Skeletal muscle cell (primary cell): ENCODE results near the gene CHMP4B.

Experiments used
- DNase-seq: peaks from one replicate; pipeline ENCODE4 v3.0.0-alpha.2; 2010; ENCODE audit warnings: low read depth
- H3K4me3 ChIP-seq: 2 replicates; pipeline ENCODE4 v1.5.1; 2011; ENCODE audit warnings: low read depth, mild to moderate bottlenecking, control low read depth, low read length, moderate library complexity

Gene CHMP4B

GRCh38 chr20:33833333-33833732 lies 22.2 kb downstream of the CHMP4B start:
- no peak for DNase-seq
- no peak overlapping the region for H3K4me3 ChIP-seq

GRCh38 chr20:33835615-33836172 lies 24.5 kb downstream of the CHMP4B start:
- H3K4me3 ChIP-seq, result no peak overlapping the region
- no peak for DNase-seq

GRCh38 chr20:33836277-33836676 lies 25.1 kb downstream of the CHMP4B start:
- no peak overlapping the region for H3K4me3 ChIP-seq
- no peak for DNase-seq

DNA sequence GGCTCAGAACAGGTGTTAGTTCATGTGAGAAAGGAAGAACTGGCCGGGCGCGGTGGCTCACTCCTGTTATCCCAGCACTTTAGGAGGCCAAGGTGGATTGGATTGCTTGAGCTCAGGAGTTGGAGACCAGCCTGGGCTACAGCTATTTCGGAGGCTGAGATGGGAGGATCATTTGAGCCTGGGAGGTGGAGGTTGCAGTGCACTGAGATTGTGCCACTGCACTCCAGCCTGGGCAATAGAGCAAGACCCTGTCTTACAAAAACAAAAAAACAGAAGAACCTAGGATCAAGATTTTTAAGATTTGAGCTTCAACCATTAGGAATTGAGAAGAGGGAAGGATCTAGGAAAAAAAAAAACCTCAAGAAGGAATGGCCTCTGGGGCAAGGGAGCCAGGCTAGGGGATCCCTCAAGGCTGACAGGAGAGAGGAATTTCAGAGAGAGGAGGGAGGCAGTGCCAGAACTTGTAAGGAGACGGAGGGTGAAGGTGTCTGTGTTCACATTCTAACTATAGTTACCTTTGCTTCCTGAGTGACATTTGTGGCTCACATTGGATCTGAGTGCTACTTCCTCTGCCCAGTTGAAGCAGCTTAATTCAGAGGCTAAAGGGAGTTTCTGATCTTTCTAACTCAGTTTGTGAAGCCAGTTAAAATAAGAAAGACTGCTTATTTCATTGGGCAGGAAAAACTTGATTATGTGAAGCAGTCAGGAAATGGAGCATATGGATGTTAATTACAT lies 26.1 kb downstream of the CHMP4B start:
- no peak overlapping the region for H3K4me3 ChIP-seq
- no peak for DNase-seq

- H3K4me3 ChIP-seq, result no peak overlapping the region
- DNase-seq, result no peak
Observed at GRCh38 chr20:33838035-33838864, 27.1 kb downstream of the CHMP4B start.

DNA sequence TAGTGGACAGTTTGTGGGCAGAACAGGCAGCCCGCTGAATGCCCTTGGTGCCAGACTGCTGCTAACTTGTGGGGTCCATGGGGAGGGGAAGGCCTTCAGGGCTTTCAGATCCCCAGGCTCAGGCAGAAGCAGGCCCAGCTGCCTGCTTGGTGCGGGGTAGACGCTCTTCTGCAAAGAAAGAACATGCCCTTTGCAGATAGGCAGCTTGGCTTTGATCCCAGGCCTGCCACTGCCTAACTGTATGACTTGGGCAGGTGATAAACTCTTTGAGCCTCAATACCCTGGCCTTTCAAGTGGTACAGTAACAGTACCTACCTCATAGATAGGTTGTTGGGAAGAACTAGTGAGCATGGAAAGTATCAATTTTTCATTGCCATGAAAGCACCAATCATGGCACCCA lies 28.4 kb downstream of the CHMP4B start:
- DNase-seq, result no peak
- no peak overlapping the region for H3K4me3 ChIP-seq

DNA sequence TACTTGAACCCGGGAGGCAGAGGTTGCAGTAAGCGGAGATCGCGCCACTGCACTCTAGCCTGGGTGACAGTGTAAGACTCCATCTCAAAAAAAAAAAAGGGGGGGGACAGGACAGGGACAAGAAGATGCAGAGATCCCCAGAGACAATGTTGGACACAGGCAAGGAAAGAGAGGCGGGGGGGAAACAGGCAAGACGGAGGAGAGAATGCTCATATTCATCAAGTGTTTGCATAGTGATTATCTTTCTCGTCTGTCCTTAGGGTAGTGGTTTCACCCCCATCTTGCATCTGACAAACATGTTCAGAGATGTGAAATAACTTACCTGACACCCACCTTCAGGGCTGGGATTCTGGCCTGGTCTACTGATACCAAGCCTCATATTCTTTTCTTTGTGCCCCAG lies 29.0 kb downstream of the CHMP4B start:
- no peak for DNase-seq
- no peak overlapping the region for H3K4me3 ChIP-seq

DNA sequence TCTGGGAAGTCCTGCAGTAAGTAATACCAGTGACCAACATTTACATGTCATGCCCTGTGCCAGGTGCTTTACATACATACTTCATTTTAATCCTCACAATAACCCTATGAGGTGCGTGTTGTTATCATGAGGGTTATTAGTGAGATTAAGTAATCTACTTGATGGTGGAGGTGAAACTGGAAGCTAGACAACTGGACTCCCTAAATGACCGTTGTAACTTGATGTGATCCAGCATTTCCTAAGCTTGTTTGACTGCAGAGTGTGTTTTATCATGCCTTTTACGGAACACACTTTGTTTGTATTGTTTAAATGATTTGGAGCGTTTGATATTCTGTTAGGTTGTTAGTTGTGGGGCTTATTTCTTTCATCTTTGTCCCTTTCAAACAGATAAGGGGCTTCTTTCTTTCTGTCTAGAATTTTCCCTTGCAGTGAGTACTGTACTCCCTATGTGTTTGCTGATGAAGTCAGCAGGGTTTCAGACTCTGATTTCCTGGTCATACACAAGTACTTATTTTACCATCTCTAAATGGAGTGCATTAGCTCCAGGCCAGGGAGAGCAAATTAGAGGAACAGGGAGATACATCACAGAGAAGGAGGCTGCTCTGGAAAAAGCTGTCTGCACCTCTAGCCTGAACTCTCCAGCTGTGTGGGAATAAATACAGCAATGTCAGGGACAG lies 29.7 kb downstream of the CHMP4B start:
- no peak overlapping the region for H3K4me3 ChIP-seq
- no peak for DNase-seq

GRCh38 chr20:33841436-33841799 lies 30.3 kb downstream of the CHMP4B start:
- DNase-seq, result no peak
- H3K4me3 ChIP-seq, result no peak overlapping the region

DNA sequence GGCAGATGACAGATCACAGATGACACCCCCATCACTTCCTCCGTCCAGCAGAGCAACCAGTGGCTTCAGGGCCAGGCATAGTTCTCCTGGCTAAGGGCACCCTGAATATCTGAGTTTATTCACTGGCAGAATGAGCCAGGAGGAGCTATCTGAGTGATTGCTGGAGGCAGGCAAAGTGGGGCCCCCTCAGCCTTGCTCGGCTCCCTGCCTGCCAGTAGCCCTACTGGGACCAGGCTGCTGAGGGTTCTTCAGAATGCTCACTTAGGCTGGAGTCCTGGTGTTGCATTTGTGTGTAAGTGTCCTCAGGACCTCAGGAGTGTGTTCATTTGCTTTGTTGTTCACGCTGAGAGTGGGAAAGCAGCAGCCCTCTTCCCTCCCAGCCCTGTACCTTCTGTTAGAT lies 31.2 kb downstream of the CHMP4B start:
- DNase-seq, result no peak
- H3K4me3 ChIP-seq, result no peak overlapping the region

GRCh38 chr20:33843050-33843449 lies 31.9 kb downstream of the CHMP4B start:
- no peak overlapping the region for H3K4me3 ChIP-seq

GRCh38 chr20:33843854-33844253 lies 32.7 kb downstream of the CHMP4B start:
- no peak for DNase-seq

More at GRCh38 chr20:33843050-33843449, 31.9 kb downstream of the CHMP4B start:
- DNase-seq, result no peak

GRCh38 chr20:33846291-33846935 lies 35.3 kb downstream of the CHMP4B start:
- no peak for DNase-seq
- H3K4me3 ChIP-seq, result no peak overlapping the region

More at GRCh38 chr20:33843854-33844253, 32.7 kb downstream of the CHMP4B start:
- H3K4me3 ChIP-seq, result no peak overlapping the region

DNA sequence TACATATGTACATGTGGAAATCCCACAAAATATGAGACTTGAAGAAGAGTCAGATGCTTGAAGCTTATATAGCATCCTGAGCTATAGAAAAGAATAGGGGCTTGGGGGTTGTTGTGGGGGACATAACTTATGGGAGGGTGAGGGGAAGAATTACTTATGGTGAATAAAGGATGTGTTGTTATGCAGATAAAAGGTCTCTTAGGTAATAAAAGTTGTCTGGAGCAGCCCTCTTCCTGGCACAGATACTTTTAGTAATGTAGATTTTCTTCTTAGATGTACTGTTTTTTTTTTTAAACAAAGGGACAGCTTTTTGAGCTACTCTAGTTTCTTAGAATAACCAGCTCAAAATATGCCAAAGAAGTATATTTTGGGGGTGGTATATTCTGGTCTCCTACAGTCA lies 35.9 kb downstream of the CHMP4B start:
- H3K4me3 ChIP-seq, result no peak overlapping the region
- no peak for DNase-seq

GRCh38 chr20:33848391-33848790 lies 37.2 kb downstream of the CHMP4B start:
- no peak for DNase-seq
- no peak overlapping the region for H3K4me3 ChIP-seq

DNA sequence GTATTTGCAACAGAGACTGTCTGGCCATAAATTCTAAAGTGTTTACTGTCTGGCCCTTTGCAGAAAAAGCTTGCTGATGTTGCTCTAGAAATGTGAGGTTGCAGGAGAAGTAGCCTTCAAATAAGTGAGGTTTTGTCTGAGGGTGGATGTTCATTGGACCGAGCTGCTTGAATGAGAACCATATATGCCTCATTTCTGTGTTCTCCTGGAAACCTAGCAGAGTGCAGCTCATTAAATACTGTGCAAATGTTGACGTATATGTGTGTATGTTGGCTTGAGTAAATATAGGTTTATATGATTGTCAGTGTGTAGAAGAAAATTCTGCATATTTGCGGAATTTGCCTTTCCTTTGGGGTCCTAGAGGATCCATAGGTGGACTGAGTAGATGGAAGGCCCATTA lies 39.0 kb downstream of the CHMP4B start:
- no peak overlapping the region for H3K4me3 ChIP-seq
- DNase-seq, result no peak

DNA sequence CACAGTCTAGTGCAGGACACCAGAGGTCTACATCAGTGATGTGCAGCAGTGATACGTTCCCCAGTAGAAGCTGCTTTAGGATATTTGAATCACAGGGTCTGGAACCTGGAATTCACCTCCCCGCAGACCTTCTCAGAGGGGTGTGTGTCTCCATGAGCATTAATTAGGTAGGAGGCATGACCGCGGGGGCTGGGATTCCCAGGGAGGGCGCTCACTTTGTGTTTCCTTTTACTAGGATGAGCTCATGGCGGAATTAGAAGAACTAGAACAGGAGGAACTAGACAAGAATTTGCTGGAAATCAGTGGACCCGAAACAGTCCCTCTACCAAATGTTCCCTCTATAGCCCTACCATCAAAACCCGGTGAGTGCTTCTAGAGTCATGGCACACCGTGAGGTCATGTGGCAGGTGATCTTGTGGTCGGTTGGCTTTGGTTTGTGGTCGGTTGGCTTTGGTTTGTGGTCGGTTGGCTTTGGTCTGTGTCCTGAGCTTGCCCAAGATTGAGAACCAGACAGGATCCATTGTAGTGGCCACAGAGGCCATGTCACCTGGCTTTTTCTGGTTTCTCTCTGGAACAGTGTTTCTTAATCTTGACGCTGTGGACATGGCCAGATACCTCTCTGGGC lies 40.8 kb downstream of the CHMP4B start:
- no peak for DNase-seq
- H3K4me3 ChIP-seq, result no peak overlapping the region

DNA sequence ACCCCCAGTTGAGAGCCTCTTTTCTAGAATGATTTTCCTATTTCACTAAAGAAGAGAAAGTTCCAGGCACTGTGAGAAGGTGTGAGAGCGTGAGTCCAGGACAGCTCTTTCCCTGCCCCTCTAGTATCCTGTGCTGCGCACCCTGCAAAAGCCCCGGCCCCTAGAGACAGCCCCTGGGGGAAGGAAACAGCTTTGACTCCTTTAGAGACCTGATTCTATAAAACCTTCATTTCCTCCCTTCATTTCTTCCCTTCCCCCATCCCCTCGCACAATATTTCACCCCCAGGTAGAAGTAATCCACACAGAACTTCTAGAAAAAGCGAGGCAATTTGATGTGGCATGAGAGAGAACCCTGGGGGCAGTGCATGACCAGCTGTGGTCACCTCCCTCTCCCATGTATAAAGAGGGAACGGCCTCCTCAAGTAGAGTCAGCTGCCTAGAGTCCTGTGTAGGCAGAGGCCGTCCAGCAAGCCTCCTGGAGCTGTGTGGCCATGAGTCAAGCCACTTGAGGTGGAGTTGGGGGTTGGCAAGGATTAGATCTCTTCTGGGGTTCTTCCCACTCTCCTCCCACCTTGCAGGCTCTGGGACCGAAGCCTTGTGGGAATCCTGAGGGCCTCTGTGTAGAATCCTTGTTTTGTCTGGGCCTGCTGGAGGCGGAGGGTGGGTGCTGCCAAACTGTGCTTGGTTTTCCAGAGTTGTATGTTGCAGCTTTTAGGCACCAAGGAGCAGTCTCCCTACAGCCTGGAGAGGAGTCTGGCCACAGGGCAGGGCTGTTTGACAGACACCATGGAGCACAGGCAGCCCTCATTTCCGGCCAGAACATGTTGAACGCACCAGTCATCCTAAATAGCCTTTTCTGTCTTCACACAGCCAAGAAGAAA lies 41.7 kb downstream of the CHMP4B start:
- DNase-seq, result no peak
- no peak overlapping the region for H3K4me3 ChIP-seq
